DMS53 treated with DMSO at 0.1 percent for 48 hours (cell line): ENCODE results near the gene DDO.

Experiments
- DNase-seq: peaks from one replicate; lab custom pipeline; 2025; ENCODE audit not compliant: unreplicated experiment; lab: John Stamatoyannopoulos, UW

The DDO gene

GRCh38 chr6:110421749-110422443 is 6.5 kb upstream of the DDO start:
- DNase-seq = no peak

DNA sequence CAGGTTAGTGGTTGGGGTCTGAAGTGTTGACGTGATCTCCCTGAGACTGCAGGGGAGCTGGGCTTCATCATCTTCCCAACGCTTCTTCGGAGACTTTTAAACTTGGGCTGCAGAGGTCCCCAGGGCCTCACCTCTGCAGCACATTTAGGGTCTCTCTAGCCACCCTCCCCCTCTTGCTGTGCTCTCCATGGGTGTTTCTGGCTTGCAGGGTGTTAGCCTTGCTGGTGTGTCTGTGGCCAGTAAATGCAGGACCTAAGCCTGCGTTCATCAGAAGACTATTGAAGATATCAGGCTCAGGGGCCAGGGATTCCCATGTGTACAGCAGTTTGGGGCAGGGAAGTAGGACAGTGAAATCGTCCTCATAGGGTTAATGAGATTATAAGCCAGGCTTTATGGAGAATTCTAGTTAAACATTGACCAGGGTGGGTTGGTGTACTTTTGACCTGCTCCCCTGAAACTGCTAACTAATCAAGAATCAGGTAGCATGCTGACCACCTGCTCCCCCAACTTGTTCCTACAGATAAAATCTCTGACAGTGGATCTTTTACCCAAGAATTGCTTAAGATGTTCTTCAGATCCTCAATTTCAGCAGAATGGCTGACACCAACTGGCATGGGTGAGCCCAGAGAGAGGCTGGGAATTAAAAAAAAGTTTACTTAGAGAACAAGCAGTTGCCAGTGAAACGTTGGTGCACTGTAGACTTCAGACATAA is 3.8 kb upstream of the DDO start:
- DNase-seq = no peak

- DNase-seq = no peak
These were observed 3.2 kb upstream of the DDO start for GRCh38 chr6:110418594-110418993.

GRCh38 chr6:110414669-110415068 is 706 bp downstream of the DDO start:
- DNase-seq = no peak

- DNase-seq = no peak
These were observed 3.0 kb downstream of the DDO start for GRCh38 chr6:110412360-110412759.

DNA sequence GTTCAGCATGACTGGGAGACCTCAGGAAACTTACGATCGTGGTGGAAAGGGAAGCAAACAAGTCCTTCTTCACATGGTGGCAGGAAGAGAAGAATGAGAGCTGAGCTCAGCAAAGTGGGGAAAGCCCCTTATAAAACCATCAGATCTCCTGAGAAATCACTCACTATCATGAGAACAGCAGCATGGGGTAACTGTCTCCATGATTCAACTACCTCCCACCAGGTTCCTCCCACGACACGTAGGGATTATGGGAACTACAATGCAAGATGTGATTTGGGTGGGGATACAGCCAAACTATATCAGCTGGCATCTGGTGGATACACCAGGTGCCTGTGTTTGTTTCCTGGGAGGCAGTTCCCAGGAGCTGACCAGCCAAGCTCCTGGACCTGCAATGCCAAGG is 4.9 kb downstream of the DDO start:
- DNase-seq = no peak

- no peak for DNase-seq
These were observed 5.6 kb downstream of the DDO start for GRCh38 chr6:110409794-110410193.

DNA sequence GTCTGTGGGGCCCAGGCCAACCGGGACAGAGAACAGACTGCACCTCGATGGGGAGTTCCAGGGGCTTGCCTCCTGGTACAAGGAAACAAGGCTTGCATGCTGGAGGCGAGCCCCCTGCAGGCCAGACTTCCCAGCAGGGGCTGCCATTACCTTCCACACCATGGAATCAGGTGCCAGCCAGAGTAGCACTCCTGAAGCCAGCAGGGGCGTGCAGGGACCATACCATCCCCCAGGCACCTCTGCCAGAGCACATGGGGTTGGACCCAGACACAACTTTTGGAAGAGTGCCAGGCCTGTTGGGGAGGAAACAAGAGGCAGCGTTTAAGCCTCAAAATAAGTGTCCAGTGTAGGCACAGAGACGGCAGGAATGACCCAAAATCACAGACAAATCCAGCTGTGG is 6.5 kb downstream of the DDO start:
- DNase-seq = no peak

DNA sequence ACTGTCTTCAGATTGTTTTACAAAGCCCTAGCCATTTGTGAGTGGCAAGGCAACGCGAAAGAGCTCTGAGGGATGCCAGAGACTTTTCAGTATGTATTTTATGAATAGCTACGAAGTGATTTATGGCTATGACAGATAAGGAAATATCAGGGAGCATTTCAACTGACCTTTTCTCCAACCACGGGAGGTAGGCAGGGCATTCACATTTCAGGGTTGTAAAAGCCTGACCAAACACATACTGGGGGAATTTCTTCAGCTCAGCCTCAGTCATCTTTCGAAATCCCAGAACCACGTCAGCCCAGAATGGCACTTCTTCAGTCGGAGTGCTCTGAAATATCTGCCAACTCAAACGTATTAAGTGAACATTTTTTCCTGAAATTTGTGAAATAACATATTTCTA is 10.8 kb downstream of the DDO start:
- DNase-seq = no peak

DNA sequence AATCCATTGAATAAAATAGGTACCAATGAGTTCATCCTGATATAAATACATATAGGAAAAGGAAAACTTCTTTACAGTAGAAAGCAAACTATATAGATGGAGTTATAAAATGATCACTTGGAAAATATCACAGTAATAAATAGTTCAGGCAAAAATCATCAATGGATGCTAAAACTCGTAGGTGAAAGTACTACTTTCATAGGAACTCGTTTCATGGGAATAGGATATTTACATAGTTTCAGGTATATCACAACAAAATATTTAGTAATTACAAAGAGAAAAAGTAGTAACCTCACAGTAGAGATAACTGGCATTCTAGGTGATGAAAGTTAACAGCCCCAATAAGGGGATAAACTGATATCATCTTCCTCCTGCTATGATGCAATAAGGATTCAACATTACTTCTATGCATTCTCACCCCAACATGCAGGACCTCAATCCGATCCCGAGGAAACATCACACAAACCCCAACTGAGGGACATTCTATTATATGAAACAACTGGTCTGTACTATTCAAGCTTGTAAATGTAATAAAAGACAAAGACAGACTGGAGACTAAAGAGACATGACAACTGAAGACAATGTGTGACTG is 13.7 kb downstream of the DDO start:
- DNase-seq = no peak

DNA sequence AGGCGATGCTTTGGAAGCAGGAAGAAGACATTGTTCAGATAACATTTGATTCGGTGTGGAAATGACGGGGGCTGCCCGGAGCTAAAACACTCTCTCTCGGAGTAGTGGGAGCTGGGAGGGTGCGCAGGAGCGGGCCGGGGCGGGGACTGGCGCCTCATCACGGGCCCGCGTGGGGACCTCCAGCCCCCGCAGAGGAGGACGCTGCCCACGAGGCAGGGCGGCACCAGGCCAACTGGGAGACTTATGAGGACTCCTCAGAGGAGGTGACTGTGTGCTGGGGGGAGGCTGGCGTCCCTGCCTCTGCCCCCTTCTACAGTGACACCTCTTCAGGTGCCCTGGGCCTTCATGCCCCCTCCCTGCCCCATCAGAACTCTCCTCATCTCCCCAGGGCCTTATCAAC is 15.2 kb downstream of the DDO start:
- no peak for DNase-seq

- DNase-seq = peak; percentile 32
These were observed 15.9 kb downstream of the DDO start for GRCh38 chr6:110399219-110400071.

GRCh38 chr6:110398778-110399177 is 16.6 kb downstream of the DDO start:
- no peak for DNase-seq

- no peak for DNase-seq
These were observed 20.2 kb downstream of the DDO start for GRCh38 chr6:110395221-110395620.

GRCh38 chr6:110394409-110394808 is 21.0 kb downstream of the DDO start:
- no peak for DNase-seq

- no peak for DNase-seq
These were observed 22.6 kb downstream of the DDO start for GRCh38 chr6:110392727-110393126.

GRCh38 chr6:110390404-110390803 is 25.0 kb downstream of the DDO start:
- no peak for DNase-seq

GRCh38 chr6:110389689-110390382 is 25.5 kb downstream of the DDO start:
- no peak for DNase-seq

DNA sequence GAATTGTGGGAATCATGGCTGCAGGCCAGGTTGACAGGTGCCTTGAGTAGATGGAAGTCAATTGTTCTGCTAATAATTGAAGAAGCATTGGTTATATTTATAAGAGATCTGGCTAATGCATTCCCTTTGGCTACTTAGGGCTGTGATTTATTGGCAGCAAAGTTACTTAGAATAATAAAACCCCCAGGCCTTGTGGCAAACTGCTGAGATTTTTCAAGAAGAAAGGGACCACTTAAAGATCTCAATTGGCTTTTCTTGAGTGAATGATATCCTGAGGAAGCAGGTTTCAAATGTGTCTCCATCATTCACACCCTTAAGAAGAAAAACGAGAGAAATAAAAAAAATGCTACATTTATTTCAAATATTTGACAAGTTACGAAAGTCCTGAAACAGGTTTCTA is 27.4 kb downstream of the DDO start:
- DNase-seq = no peak

DNA sequence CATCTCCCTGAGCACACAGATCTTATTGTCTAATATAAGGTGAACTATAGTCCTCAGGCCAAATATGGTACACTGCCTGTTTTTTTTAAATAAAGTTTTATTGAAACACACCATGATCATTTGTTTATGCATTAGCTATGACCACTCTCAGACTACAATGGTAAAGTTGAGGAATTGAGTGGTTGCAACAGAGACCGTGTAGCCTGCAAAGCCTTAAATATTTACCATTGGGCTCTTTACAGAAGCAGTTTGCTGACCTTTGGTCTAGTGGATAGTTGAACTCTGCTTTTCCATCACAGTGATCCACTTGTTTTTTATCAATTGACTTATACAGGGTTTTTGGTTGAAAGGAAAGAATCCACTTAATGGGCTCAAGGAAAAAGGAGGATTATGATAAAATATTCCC is 29.9 kb downstream of the DDO start:
- no peak for DNase-seq

DNA sequence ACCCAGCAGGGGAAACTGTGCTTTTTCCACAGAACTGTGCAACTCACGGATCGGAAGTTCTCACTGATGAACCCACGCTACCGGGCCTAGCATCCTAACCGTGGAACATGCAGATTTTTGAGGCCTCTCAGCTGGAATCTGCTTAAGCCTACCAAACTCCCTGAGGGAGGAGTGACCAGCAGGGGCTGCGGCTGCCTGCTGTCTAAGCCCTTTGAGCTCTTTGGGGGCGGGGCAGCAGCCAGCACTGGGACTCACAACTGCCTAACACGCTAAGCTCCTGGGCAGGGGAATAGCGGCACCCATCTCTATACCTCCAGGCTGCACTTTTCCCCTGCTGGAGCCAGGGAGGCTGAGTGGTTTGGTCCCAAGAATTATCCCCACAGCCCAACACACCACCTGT is 36.8 kb downstream of the DDO start:
- DNase-seq = no peak
